Activated CD8-positive, alpha-beta memory T cell treated with anti-CD3 and anti-CD28 coated beads for 48 hours (primary cell): Measurements from ENCODE around the gene CASP7.

Source experiments
- DNase-seq, 3 experiments: peaks; one replicate each; pipeline ENCODE4 v3.0.0-alpha.2; 2020; ENCODE audit warnings: low read depth in 2 of 3, low spot score in 2 of 3

The CASP7 gene

GRCh38 chr10:113665806-113666354 lies 13.8 kb upstream of the CASP7 start:
- no peak for DNase-seq

- no peak for DNase-seq
Observed at GRCh38 chr10:113666682-113667252, 12.9 kb upstream of the CASP7 start.

GRCh38 chr10:113680190-113681111 lies 739 bp downstream of the CASP7 start:
- DNase-seq = peak in 2 of 3 experiments; percentile 18 to 20

GRCh38 chr10:113681533-113682470 lies 2.1 kb downstream of the CASP7 start:
- peak in 1 of 3 experiments; percentile 9 for DNase-seq

GRCh38 chr10:113683300-113683699 lies 3.6 kb downstream of the CASP7 start:
- no peak for DNase-seq

GRCh38 chr10:113686028-113686427 lies 6.3 kb downstream of the CASP7 start:
- no peak for DNase-seq

GRCh38 chr10:113687037-113687436 lies 7.3 kb downstream of the CASP7 start:
- DNase-seq = no peak

- no peak for DNase-seq
Observed at GRCh38 chr10:113689057-113689456, 9.3 kb downstream of the CASP7 start.

GRCh38 chr10:113689574-113689973 lies 9.9 kb downstream of the CASP7 start:
- DNase-seq = no peak

GRCh38 chr10:113690749-113691148 lies 11.0 kb downstream of the CASP7 start:
- no peak for DNase-seq

GRCh38 chr10:113691381-113691780 lies 11.7 kb downstream of the CASP7 start:
- no peak for DNase-seq

GRCh38 chr10:113692271-113692670 lies 12.6 kb downstream of the CASP7 start:
- DNase-seq = no peak

- no peak for DNase-seq
Observed at GRCh38 chr10:113693348-113693747, 13.6 kb downstream of the CASP7 start.

GRCh38 chr10:113695691-113696090 lies 16.0 kb downstream of the CASP7 start:
- DNase-seq = no peak

GRCh38 chr10:113697595-113697994 lies 17.9 kb downstream of the CASP7 start:
- no peak for DNase-seq

GRCh38 chr10:113704637-113705343 lies 25.1 kb downstream of the CASP7 start:
- no peak for DNase-seq

- no peak for DNase-seq
Observed at GRCh38 chr10:113705344-113705652, 25.6 kb downstream of the CASP7 start.

- DNase-seq = no peak
Observed at GRCh38 chr10:113706623-113707022, 26.9 kb downstream of the CASP7 start.

- DNase-seq = no peak
Observed at GRCh38 chr10:113708640-113709039, 28.9 kb downstream of the CASP7 start.

GRCh38 chr10:113709221-113709838 lies 29.6 kb downstream of the CASP7 start:
- no peak for DNase-seq
